Measurements from ENCODE around the gene SLC22A23. TPM values are rescaled to one million over a fixed set of nuclear protein-coding genes. Genes with fewer than 3 reads are reported as not detected.
"Not testable (repeated sequence)": the region's sequence is repeated elsewhere in the genome, so short reads cannot be mapped to it uniquely, and the experiment has no call there.

SLC22A23 gene
- total RNA-seq, 2 experiments from 2014 or later: not detected

DNA sequence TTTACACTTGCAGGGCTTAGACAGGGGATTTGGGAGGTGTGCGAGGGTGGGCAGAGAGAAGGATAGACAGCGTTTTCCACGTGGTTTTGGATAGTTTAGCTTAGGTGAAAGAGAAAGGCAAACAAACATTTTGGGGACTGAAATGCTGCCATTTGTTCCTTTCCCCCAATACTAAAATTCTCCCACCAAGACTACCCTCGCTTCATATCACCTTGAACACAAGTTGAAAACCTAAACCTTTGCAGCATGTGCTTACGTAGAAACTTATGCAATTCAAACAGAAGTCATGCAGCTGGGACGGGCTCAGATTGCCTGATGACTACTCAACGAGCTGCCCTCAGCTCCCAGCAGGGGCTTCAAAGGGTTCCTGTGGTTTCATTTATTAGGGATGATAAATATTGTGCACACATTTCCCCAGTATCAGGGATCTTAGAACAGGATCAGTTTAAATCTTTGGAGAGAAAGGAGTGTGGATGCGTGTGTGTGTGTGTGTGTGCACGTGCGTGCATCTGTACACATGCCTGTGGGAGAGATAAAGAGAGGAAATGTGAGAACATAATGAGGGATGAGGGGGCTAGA is 77.3 kb downstream of the SLC22A23 start:
- Histone ChIP-seq H3K4me3 (ENCODE audit: low read depth, low read length, poor library complexity, severe bottlenecking) (no peak overlapping the region), H3K9me2 (ENCODE audit: insufficient read depth, low read length) (no peaks in the 10 kb centered on the region), H3K79me2 (ENCODE audit: insufficient read depth, low read depth, low read length) (no peaks in the 10 kb centered on the region), H3K9me3 (ENCODE audit: low read length) (no peaks in the 10 kb centered on the region), H3K36me3 (ENCODE audit: insufficient read depth, low read length) (no peaks in the 10 kb centered on the region), H4K20me1 (ENCODE audit: insufficient read depth, low read length) (no peaks in the 10 kb centered on the region), H3K4me1 (ENCODE audit: insufficient read depth, low read length, poor library complexity, severe bottlenecking) (no peaks in the 10 kb centered on the region), H2AFZ (ENCODE audit: low read length) (no peak overlapping the region), H3K4me2 (ENCODE audit: low read length) (no peak overlapping the region), H3K27ac (ENCODE audit: low read depth, low read length, poor library complexity, severe bottlenecking) (no peak overlapping the region)
- no TSS peak for BruUV-seq (replicated peaks)
- DNase-seq (ENCODE audit: low spot score): no peak
- CTCF ChIA-PET (ENCODE audit: unreplicated experiment): no interaction called here
- TF ChIP-seq EZH2phosphoT487 (IDR thresholded peaks at IDR 0.05; ENCODE audit: borderline replicate concordance, low read depth, low read length): no peak
- TF ChIP-seq, protein P1, sequence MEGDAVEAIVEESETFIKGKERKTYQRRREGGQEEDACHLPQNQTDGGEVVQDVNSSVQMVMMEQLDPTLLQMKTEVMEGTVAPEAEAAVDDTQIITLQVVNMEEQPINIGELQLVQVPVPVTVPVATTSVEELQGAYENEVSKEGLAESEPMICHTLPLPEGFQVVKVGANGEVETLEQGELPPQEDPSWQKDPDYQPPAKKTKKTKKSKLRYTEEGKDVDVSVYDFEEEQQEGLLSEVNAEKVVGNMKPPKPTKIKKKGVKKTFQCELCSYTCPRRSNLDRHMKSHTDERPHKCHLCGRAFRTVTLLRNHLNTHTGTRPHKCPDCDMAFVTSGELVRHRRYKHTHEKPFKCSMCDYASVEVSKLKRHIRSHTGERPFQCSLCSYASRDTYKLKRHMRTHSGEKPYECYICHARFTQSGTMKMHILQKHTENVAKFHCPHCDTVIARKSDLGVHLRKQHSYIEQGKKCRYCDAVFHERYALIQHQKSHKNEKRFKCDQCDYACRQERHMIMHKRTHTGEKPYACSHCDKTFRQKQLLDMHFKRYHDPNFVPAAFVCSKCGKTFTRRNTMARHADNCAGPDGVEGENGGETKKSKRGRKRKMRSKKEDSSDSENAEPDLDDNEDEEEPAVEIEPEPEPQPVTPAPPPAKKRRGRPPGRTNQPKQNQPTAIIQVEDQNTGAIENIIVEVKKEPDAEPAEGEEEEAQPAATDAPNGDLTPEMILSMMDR (conservative IDR thresholded peaks at IDR 0.05; ENCODE audit: low read length): no peak
- intact Hi-C loops (cut with micrococcal nuclease; ENCODE audit: unreplicated experiment): no loop called here
- POLR2A ChIA-PET: interaction anchor here (0.7 kb wide), 1 partner anchor 824 kb away, joined by 3 read pairs; no protein-coding TSS in a partner anchor

DNA sequence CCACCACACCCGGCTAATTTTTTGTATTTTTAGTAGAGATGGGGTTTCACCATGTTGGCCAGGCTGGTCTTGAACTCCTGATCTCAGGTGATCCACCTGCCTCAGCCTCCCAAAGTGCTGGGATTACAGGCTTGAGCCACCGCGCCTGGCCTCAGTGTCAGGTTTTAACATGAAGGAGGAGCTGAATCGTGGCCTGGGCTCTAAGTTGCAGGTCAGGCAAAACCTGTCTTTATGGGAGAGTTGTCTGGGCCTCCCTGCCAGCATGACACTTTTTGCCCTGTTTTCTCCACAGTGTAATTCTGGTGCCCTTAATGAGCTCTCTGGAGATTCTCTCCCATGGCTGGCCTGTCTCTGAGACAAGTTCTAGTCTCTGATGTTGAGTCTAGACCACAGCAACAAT is 78.0 kb downstream of the SLC22A23 start:
- H4K20me1 ChIP-seq (ENCODE audit: insufficient read depth, low read length); POLR2A ChIA-PET; H2AFZ ChIP-seq (ENCODE audit: low read length); intact Hi-C loops (cut with micrococcal nuclease; ENCODE audit: unreplicated experiment); H3K9me2 ChIP-seq (ENCODE audit: insufficient read depth, low read length); CTCF ChIA-PET (ENCODE audit: unreplicated experiment); H3K36me3 ChIP-seq (ENCODE audit: insufficient read depth, low read length); H3K4me3 ChIP-seq (ENCODE audit: low read depth, low read length, poor library complexity, severe bottlenecking); BruUV-seq (replicated peaks); H3K4me1 ChIP-seq (ENCODE audit: insufficient read depth, low read length, poor library complexity, severe bottlenecking); H3K9me3 ChIP-seq (ENCODE audit: low read length); DNase-seq (ENCODE audit: low spot score); H3K79me2 ChIP-seq (ENCODE audit: insufficient read depth, low read depth, low read length); H3K27ac ChIP-seq (ENCODE audit: low read depth, low read length, poor library complexity, severe bottlenecking); H3K4me2 ChIP-seq (ENCODE audit: low read length): not testable (repeated sequence)

DNA sequence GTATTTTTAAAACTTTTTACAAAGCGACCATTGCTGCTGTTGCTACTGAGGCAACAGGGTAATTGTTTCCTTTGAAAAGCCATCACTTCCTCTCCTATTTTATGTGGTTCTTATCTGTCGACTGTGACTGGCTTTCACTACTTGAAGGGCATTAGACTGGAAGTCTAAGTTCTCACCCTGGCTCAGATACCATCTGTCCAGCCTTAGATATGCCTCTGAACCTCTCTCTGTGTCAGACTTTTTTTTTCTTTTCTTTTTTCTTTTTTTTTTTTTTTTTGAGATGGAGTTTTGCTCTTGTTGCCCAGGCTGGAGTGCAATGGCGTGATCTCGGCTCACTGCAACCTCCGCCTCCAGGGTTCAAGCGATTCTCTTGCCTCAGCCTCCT is 78.5 kb downstream of the SLC22A23 start:
- BruUV-seq (replicated peaks); CTCF ChIA-PET (ENCODE audit: unreplicated experiment); H3K4me3 ChIP-seq (ENCODE audit: low read depth, low read length, poor library complexity, severe bottlenecking); H3K4me1 ChIP-seq (ENCODE audit: insufficient read depth, low read length, poor library complexity, severe bottlenecking); DNase-seq (ENCODE audit: low spot score); H2AFZ ChIP-seq (ENCODE audit: low read length); H3K36me3 ChIP-seq (ENCODE audit: insufficient read depth, low read length); H3K9me2 ChIP-seq (ENCODE audit: insufficient read depth, low read length); intact Hi-C loops (cut with micrococcal nuclease; ENCODE audit: unreplicated experiment); H3K4me2 ChIP-seq (ENCODE audit: low read length); H3K9me3 ChIP-seq (ENCODE audit: low read length); POLR2A ChIA-PET; H4K20me1 ChIP-seq (ENCODE audit: insufficient read depth, low read length); H3K79me2 ChIP-seq (ENCODE audit: insufficient read depth, low read depth, low read length); H3K27ac ChIP-seq (ENCODE audit: low read depth, low read length, poor library complexity, severe bottlenecking): not testable (repeated sequence)
